Measurements from ENCODE around the gene NHERF2. TPM values are rescaled to one million over a fixed set of nuclear protein-coding genes. Genes with fewer than 3 reads are reported as not detected.

The NHERF2 gene
- total RNA-seq, 1 experiment from 2014 or later, result 104 TPM

DNA sequence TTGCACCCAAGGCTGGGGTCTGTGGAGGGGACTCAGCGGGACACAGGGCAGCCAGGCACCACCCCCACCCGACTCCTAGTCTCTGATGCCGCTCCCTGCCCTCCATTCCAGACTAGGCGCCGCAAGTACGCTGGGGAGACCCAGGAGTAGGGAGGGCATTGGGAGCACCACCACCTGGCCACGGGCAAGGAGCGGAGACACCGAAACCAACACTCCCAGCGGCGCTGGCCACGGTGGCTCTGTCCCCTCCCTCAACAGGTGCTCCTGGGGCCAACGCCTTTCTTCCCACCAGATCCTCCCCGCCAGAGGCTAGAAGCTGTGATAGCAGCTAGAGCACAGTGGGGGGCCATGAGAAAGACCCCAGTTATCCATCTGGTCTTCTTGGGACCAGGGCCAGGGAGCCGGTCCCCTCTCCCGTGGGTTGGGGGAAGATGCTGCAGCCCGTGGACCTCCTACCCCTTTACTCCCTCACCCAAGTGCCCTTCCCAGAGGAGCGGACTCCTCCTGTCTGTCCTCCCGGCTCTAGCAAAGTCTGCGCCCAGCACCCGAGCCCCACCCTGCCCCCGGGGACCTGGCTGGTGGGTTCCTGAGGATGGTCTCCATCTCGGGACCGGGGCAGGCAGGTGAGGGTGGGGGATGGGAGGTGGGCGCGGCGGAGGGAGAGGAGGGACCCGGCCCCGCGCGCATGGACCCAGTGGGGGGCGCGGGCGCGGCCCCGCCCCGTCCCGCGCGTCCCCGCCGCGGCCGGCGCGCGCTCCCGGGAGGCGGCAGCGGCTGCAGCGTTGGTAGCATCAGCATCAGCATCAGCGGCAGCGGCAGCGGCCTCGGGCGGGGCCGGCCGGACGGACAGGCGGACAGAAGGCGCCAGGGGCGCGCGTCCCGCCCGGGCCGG is 37.2 kb upstream of the NHERF2 start, which contains the start of gene SYNGR3:
TSS of gene SYNGR3 (plus strand) at position 762 of the 892 bp plus-strand sequence. CDS start 133 bp downstream, outside the sequence.
- ChIA-PET CTCF (no interaction called here), POLR2A (ENCODE audit: unreplicated experiment) (no interaction called here)
- TF ChIP-seq EZH2 (IDR thresholded peaks at IDR 0.05; ENCODE audit: low read depth), result no peak
- TF ChIP-seq, protein P1, sequence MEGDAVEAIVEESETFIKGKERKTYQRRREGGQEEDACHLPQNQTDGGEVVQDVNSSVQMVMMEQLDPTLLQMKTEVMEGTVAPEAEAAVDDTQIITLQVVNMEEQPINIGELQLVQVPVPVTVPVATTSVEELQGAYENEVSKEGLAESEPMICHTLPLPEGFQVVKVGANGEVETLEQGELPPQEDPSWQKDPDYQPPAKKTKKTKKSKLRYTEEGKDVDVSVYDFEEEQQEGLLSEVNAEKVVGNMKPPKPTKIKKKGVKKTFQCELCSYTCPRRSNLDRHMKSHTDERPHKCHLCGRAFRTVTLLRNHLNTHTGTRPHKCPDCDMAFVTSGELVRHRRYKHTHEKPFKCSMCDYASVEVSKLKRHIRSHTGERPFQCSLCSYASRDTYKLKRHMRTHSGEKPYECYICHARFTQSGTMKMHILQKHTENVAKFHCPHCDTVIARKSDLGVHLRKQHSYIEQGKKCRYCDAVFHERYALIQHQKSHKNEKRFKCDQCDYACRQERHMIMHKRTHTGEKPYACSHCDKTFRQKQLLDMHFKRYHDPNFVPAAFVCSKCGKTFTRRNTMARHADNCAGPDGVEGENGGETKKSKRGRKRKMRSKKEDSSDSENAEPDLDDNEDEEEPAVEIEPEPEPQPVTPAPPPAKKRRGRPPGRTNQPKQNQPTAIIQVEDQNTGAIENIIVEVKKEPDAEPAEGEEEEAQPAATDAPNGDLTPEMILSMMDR (conservative IDR thresholded peaks at IDR 0.05), result no peak
- peak within 1 kb of the TSS; percentile 65; the same call in 1 of the 2 replicates for H2AFZ ChIP-seq
- peaks cover 39% of the 10 kb centered on the region for H3K4me1 ChIP-seq (replicated peaks; ENCODE audit: insufficient read depth)
- no peaks in the 10 kb centered on the region for H3K9me2 ChIP-seq (ENCODE audit: insufficient read depth)
- intact Hi-C loops (cut with micrococcal nuclease; ENCODE audit: unreplicated experiment), result no loop called here
- H3K79me2 ChIP-seq (ENCODE audit: low read depth), result peaks cover 15% of the 10 kb centered on the region
- DNase-seq, result no peak
- H3K36me3 ChIP-seq (ENCODE audit: low read depth), result no peaks in the 10 kb centered on the region; the same call in 1 of the 2 replicates
- peak within 1 kb of the TSS; percentile 81 for H3K4me2 ChIP-seq
- no peak within 1 kb of the TSS for H3K27ac ChIP-seq
- peaks cover 63% of the 10 kb centered on the region for H3F3A ChIP-seq (ENCODE audit: insufficient read depth, low read depth)
- peak within 1 kb of the TSS; percentile 45 for H3K4me3 ChIP-seq
- no peaks in the 10 kb centered on the region for H4K20me1 ChIP-seq (ENCODE audit: insufficient read depth)
- no peaks in the 10 kb centered on the region for H3K27me3 ChIP-seq (ENCODE audit: insufficient read depth, low read depth)
- no peaks in the 10 kb centered on the region for H3K9me3 ChIP-seq (ENCODE audit: insufficient read depth, low read depth)
- BruUV-seq (replicated peaks), result no TSS peak

DNA sequence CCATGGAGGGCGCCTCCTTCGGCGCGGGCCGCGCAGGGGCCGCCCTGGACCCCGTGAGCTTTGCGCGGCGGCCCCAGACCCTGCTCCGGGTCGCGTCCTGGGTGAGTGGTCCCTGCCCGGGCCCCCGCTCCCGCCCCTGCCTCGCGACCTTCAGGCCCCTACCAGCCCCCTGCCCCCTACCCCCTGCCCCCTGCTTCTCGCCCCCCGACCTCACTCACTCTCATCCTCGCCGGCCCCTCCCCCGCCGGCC is 36.7 kb upstream of the NHERF2 start:
- BruUV-seq (replicated peaks), result no TSS peak
- ChIA-PET CTCF (no interaction called here), POLR2A (ENCODE audit: unreplicated experiment) (no interaction called here)
- TF ChIP-seq EZH2 (IDR thresholded peaks at IDR 0.05; ENCODE audit: low read depth), result no peak
- TF ChIP-seq, protein P1 (conservative IDR thresholded peaks at IDR 0.05), result no peak
- H3F3A ChIP-seq (ENCODE audit: insufficient read depth, low read depth), result peaks cover 60% of the 10 kb centered on the region
- DNase-seq, result no peak
- no peaks in the 10 kb centered on the region; the same call in 1 of the 2 replicates for H3K36me3 ChIP-seq (ENCODE audit: low read depth)
- no peak overlapping the region for H3K27ac ChIP-seq
- peak overlapping the region; percentile 81 for H3K4me2 ChIP-seq
- H3K4me3 ChIP-seq, result peak overlapping the region; percentile 45; the same call in 1 of the 2 replicates
- H3K9me2 ChIP-seq (ENCODE audit: insufficient read depth), result no peaks in the 10 kb centered on the region
- no peaks in the 10 kb centered on the region for H3K27me3 ChIP-seq (ENCODE audit: insufficient read depth, low read depth)
- no peaks in the 10 kb centered on the region for H4K20me1 ChIP-seq (ENCODE audit: insufficient read depth)
- H3K9me3 ChIP-seq (ENCODE audit: insufficient read depth, low read depth), result no peaks in the 10 kb centered on the region
- H2AFZ ChIP-seq, result no peak overlapping the region
- intact Hi-C loops (cut with micrococcal nuclease; ENCODE audit: unreplicated experiment), result no loop called here
- H3K4me1 ChIP-seq (replicated peaks; ENCODE audit: insufficient read depth), result peaks cover 37% of the 10 kb centered on the region
- peaks cover 9% of the 10 kb centered on the region for H3K79me2 ChIP-seq (ENCODE audit: low read depth)

DNA sequence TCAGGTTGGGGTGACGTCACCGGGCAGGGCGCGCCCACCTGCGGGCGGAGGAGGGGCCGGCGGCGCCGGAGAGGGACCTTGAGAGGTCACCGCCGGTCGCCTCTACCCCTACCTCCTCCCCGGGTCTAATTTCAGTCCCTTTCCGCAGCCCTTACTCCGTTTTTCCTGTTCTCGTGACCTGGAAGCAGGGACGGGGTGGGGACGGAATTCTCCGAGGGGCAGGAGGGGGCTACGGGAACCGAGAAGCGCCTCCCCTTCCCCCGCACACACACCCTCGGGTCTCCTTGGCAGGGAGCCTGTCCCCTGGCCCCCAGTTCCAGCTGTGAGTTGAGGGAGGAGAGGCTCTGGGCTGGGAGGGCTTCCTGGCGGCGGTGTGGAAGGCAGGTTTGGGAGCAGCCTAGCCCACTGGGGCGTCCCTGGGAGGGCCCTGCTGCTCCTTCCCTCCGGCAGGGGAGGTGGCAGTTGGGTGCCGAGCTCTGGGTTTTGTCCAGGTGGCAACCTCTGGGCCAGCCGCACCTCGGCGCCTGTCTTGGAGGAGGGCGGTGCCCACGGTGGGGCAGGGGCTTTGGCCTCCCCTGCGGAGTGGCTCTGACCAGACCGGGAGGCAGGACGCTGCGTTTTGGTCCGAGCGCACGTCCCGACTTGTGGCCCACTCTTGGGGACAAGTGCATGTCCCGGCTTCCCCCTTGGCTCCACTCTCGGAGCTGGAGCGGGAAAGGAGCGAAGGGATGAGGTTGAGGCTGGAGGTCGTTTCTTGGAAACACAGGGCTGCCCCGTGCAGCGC is 36.2 kb upstream of the NHERF2 start:
- H3K4me2 ChIP-seq, result peak overlapping the region; percentile 81
- POLR2A ChIA-PET (ENCODE audit: unreplicated experiment), result no interaction called here

More for the DNA sequence above, 36.2 kb upstream of the NHERF2 start:
- H2AFZ ChIP-seq, result peak overlapping the region; percentile 65; the same call in 1 of the 2 replicates
- H3K4me3 ChIP-seq, result peak overlapping the region; percentile 45
- H3K27ac ChIP-seq, result no peak overlapping the region
- peaks cover 61% of the 10 kb centered on the region for H3F3A ChIP-seq (ENCODE audit: insufficient read depth, low read depth)
- H3K4me1 ChIP-seq (replicated peaks; ENCODE audit: insufficient read depth), result peaks cover 32% of the 10 kb centered on the region
- DNase-seq, result no peak
- no peaks in the 10 kb centered on the region for H3K9me3 ChIP-seq (ENCODE audit: insufficient read depth, low read depth)
- TF ChIP-seq, protein P1 (conservative IDR thresholded peaks at IDR 0.05), result no peak
- no peak for TF ChIP-seq EZH2 (IDR thresholded peaks at IDR 0.05; ENCODE audit: low read depth)
- H3K36me3 ChIP-seq (ENCODE audit: low read depth), result no peaks in the 10 kb centered on the region; the same call in 1 of the 2 replicates
- H4K20me1 ChIP-seq (ENCODE audit: insufficient read depth), result no peaks in the 10 kb centered on the region
- H3K9me2 ChIP-seq (ENCODE audit: insufficient read depth), result no peaks in the 10 kb centered on the region
- peaks cover 4% of the 10 kb centered on the region for H3K79me2 ChIP-seq (ENCODE audit: low read depth)
- CTCF ChIA-PET, result no interaction called here
- H3K27me3 ChIP-seq (ENCODE audit: insufficient read depth, low read depth), result no peaks in the 10 kb centered on the region
- TSS peak; percentile 17 for BruUV-seq (replicated peaks)
- intact Hi-C loops (cut with micrococcal nuclease; ENCODE audit: unreplicated experiment), result no loop called here

Measured in PC-9 (cell line).